ENCODE data around the gene TRAF7. TPM values are rescaled to one million over a fixed set of nuclear protein-coding genes. Genes with fewer than 3 reads are reported as not detected.

The TRAF7 gene
- total RNA-seq, 1 donor from 2014 or later, result 38.8 TPM

- Histone ChIP-seq H3K36me3 (peaks cover 0 to 5% of the 10 kb centered on the region in 2 donors), H3K9me3 (no peaks in the 10 kb centered on the region), H3K4me3 (peak overlapping the region; percentile 4 to 42), H3K27ac (peak overlapping the region; percentile 78), H3K27me3 (no peaks in the 10 kb centered on the region), H3K4me1 (peaks cover 81% of the 10 kb centered on the region)
- no peak for DNase-seq (ENCODE audit: extremely low spot score in 2 of 2)
- TF ChIP-seq POLR2AphosphoS5 (IDR thresholded peaks at IDR 0.05; ENCODE audit: insufficient read depth in 1 of 2, low read depth in 1 of 2) (peak in 1 of 2 donors; percentile 57), POLR2A (IDR thresholded peaks at IDR 0.05) (no peak)
- intact Hi-C loops (cut with DNase I), result no loop called here
These were observed 5.5 kb downstream of the TRAF7 start for GRCh38 chr16:2160915-2161551.

- DNase-seq (ENCODE audit: extremely low spot score in 2 of 2), result no peak
- intact Hi-C loops (cut with DNase I), result no loop called here
- H3K36me3 ChIP-seq, result peaks cover 0 to 13% of the 10 kb centered on the region in 2 donors
- TF ChIP-seq POLR2A (IDR thresholded peaks at IDR 0.05) (no peak), POLR2AphosphoS5 (IDR thresholded peaks at IDR 0.05; ENCODE audit: insufficient read depth in 1 of 2, low read depth in 1 of 2) (no peak), CTCF (IDR thresholded peaks at IDR 0.05) (no peak)
- no peak overlapping the region for H3K4me3 ChIP-seq
- H3K9me3 ChIP-seq, result no peaks in the 10 kb centered on the region
- no peaks in the 10 kb centered on the region for H3K27me3 ChIP-seq
- H3K4me1 ChIP-seq, result peaks cover 72% of the 10 kb centered on the region
- peak overlapping the region; percentile 78 for H3K27ac ChIP-seq
These were observed 6.3 kb downstream of the TRAF7 start for GRCh38 chr16:2161911-2162310.

GRCh38 chr16:2162676-2163118, 7.1 kb downstream of the TRAF7 start:
- Histone ChIP-seq H3K27ac (peak overlapping the region; percentile 76), H3K27me3 (no peaks in the 10 kb centered on the region), H3K4me3 (no peak overlapping the region), H3K9me3 (no peaks in the 10 kb centered on the region), H3K36me3 (peaks cover 0 to 18% of the 10 kb centered on the region in 2 donors), H3K4me1 (peaks cover 64% of the 10 kb centered on the region)
- intact Hi-C loops (cut with DNase I), result no loop called here
- no peak for DNase-seq (ENCODE audit: extremely low spot score in 2 of 2)
- TF ChIP-seq POLR2AphosphoS5 (IDR thresholded peaks at IDR 0.05; ENCODE audit: insufficient read depth in 1 of 2, low read depth in 1 of 2) (no peak), CTCF (IDR thresholded peaks at IDR 0.05) (no peak), POLR2A (IDR thresholded peaks at IDR 0.05) (no peak)

GRCh38 chr16:2163211-2163881, 7.8 kb downstream of the TRAF7 start:
- DNase-seq (ENCODE audit: extremely low spot score in 2 of 2), result no peak
- intact Hi-C loops (cut with DNase I), result no loop called here

GRCh38 chr16:2165861-2166260, 10.3 kb downstream of the TRAF7 start:
- TF ChIP-seq POLR2A (IDR thresholded peaks at IDR 0.05) (no peak), CTCF (IDR thresholded peaks at IDR 0.05) (no peak), POLR2AphosphoS5 (IDR thresholded peaks at IDR 0.05; ENCODE audit: insufficient read depth in 1 of 2, low read depth in 1 of 2) (no peak)
- peaks cover 0 to 39% of the 10 kb centered on the region in 2 donors for H3K36me3 ChIP-seq
- intact Hi-C loops (cut with DNase I), result no loop called here
- no peaks in the 10 kb centered on the region for H3K27me3 ChIP-seq
- H3K4me3 ChIP-seq, result no peak overlapping the region
- DNase-seq (ENCODE audit: extremely low spot score in 2 of 2), result no peak
- no peak overlapping the region for H3K27ac ChIP-seq
- no peaks in the 10 kb centered on the region for H3K9me3 ChIP-seq
- H3K4me1 ChIP-seq, result peaks cover 33% of the 10 kb centered on the region

More at GRCh38 chr16:2163211-2163881, 7.8 kb downstream of the TRAF7 start:
- Histone ChIP-seq H3K27ac (peak overlapping the region; percentile 76), H3K36me3 (peaks cover 0 to 24% of the 10 kb centered on the region in 2 donors), H3K9me3 (no peaks in the 10 kb centered on the region), H3K27me3 (no peaks in the 10 kb centered on the region), H3K4me1 (peaks cover 58% of the 10 kb centered on the region), H3K4me3 (no peak overlapping the region)
- TF ChIP-seq POLR2A (IDR thresholded peaks at IDR 0.05) (no peak), CTCF (IDR thresholded peaks at IDR 0.05) (no peak), POLR2AphosphoS5 (IDR thresholded peaks at IDR 0.05; ENCODE audit: insufficient read depth in 1 of 2, low read depth in 1 of 2) (peak; percentile 47 to 75)
